Ramos (cell line): ENCODE data around the gene LANCL3.
"Not testable (repeated sequence)": the region's sequence is repeated elsewhere in the genome, so short reads cannot be mapped to it uniquely, and the experiment has no call there.

Source experiments
- in situ Hi-C: fragments of 300-500 bp; cut with MboI; formaldehyde crosslinking; loops from one replicate; pipeline ENCODE4 v1.14.3; 2022; ENCODE audit warnings: low sequenced_read_pairs; ENCODE audit not compliant: unreplicated experiment

Gene LANCL3

GRCh38 chrX:37609727-37610126 lies 38.3 kb downstream of the LANCL3 start:
- in situ Hi-C loops: no loop called here

- in situ Hi-C loops: no loop called here
These were observed 42.5 kb downstream of the LANCL3 start for GRCh38 chrX:37613933-37614332.

GRCh38 chrX:37627602-37628001 lies 56.1 kb downstream of the LANCL3 start:
- in situ Hi-C loops: no loop called here

GRCh38 chrX:37638047-37638446 lies 66.6 kb downstream of the LANCL3 start:
- in situ Hi-C loops: no loop called here

- in situ Hi-C loops: no loop called here
These were observed 68.7 kb downstream of the LANCL3 start for GRCh38 chrX:37640142-37640541.

GRCh38 chrX:37641859-37642258 lies 70.4 kb downstream of the LANCL3 start:
- in situ Hi-C loops: no loop called here

GRCh38 chrX:37644381-37645305 lies 73.2 kb downstream of the LANCL3 start:
- in situ Hi-C loops: no loop called here

- in situ Hi-C loops: no loop called here
These were observed 74.8 kb downstream of the LANCL3 start for GRCh38 chrX:37646254-37646653.

- in situ Hi-C loops: not testable (repeated sequence)
These were observed 79.4 kb downstream of the LANCL3 start for GRCh38 chrX:37650879-37651278.

GRCh38 chrX:37651921-37652452 lies 80.5 kb downstream of the LANCL3 start:
- in situ Hi-C loops: no loop called here

GRCh38 chrX:37652589-37653231 lies 81.2 kb downstream of the LANCL3 start:
- in situ Hi-C loops: no loop called here

- in situ Hi-C loops: no loop called here
These were observed 82.1 kb downstream of the LANCL3 start for GRCh38 chrX:37653397-37654085.

- in situ Hi-C loops: no loop called here
These were observed 87.0 kb downstream of the LANCL3 start for GRCh38 chrX:37658343-37659030.

GRCh38 chrX:37659047-37659446 lies 87.6 kb downstream of the LANCL3 start:
- in situ Hi-C loops: no loop called here

- in situ Hi-C loops: no loop called here
These were observed 90.7 kb downstream of the LANCL3 start for GRCh38 chrX:37662181-37662580.

GRCh38 chrX:37666516-37666915 lies 95.1 kb downstream of the LANCL3 start:
- in situ Hi-C loops: no loop called here

GRCh38 chrX:37667141-37667540 lies 95.7 kb downstream of the LANCL3 start:
- in situ Hi-C loops: no loop called here

GRCh38 chrX:37672563-37672962 lies 101.1 kb downstream of the LANCL3 start:
- in situ Hi-C loops: no loop called here

GRCh38 chrX:37676811-37677210 lies 105.3 kb downstream of the LANCL3 start:
- in situ Hi-C loops: no loop called here

GRCh38 chrX:37677243-37677642 lies 105.8 kb downstream of the LANCL3 start:
- in situ Hi-C loops: no loop called here
